HG03039 (cell line): ENCODE data around the gene OBI1.

Experiments used
- ATAC-seq: cut with Tn5 transposase; IDR thresholded peaks from one replicate; pipeline ENCODE4 v1.9.1; 2021; ENCODE audit warnings: mild to moderate bottlenecking, moderate library complexity; ENCODE audit not compliant: unreplicated experiment

Gene OBI1

DNA sequence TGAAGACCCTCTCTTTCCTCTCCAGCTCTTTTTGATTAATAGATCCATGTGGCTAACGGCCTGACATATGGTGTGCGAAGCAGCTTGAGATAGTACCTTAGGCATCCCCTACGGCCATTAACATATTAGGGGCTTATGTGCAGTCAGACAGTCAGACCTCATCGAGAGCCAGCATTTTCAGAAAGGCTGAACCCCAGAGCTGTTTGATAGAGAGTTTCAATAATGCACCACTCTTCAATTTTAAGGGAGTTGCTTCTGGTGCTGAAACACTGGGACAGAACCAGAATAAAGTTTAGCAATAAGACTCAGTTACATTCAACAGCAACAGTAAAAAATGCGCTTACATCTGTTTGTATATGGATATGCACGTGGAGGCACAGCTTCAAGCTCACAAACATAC is 66.4 kb downstream of the OBI1 start:
- ATAC-seq: no peak

GRCh38 chr13:78589206-78589605 is 69.7 kb downstream of the OBI1 start:
- ATAC-seq: no peak

- ATAC-seq: no peak
These were observed 71.6 kb downstream of the OBI1 start for GRCh38 chr13:78587395-78587794.

GRCh38 chr13:78586706-78587105 is 72.2 kb downstream of the OBI1 start:
- no peak for ATAC-seq

DNA sequence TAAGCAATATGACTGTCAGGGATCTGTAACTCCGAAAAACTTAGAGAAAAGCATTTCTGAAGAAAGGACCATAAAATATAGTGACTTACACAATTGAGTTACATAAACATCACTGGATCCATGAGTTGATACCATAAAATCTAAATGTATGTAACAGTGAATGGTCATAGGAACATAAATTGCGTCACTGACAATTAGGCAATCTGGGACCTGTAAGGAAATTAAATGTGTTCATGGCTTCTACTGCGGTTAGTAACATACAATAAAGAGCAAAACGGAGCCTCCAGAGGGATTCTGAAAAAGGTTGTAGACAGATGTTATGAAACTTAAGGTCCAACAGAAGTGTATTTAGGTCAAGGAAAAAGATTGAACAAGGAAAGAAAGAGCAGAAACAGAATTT is 82.7 kb downstream of the OBI1 start:
- ATAC-seq: no peak

DNA sequence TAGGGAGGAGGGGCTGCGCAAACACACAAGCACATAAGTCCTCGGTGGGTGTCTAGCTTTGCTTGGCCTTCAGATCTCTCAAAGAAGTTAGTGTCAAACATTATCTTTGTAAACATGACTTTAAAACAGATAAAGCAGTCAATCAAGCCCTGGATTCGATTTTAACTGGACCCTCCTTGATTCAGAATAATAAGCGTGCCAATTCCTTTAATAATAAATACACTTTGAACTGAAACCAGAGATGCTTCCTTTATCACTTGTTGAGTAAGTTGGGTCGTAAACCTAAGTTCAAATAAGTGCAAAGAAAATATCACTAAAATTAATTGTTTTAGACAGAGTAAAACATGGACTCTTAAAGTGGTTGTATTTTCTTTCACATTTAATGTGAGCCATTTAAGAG is 86.5 kb downstream of the OBI1 start:
- ATAC-seq: no peak

DNA sequence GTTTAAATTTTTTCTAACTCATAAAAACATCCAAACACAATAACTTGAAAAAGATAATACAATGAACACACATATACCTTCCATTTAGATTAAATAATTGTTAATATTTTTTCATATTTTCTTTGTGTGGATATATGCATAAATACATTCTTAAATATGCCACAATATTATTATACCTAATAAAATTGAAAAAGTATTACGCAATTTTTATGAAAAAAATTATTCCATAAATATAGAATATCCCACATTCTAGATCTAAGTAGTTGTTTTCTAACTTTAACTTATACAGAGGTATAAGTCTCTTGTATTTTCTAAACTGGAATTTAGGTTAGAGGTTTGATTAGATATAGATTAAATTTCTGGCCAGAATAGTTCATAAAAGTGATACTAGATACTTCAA is 89.9 kb downstream of the OBI1 start:
- ATAC-seq: no peak

- no peak for ATAC-seq
These were observed 92.3 kb downstream of the OBI1 start for GRCh38 chr13:78566631-78567030.
